Astrocyte (in vitro differentiated cells and primary cell): ENCODE results near the gene CLEC18C.

ENCODE experiments used
- CTCF ChIP-seq: IDR thresholded peaks from 2 replicates; pipeline ENCODE4 v1.5.1; 2011; ENCODE audit warnings: low read depth, mild to moderate bottlenecking, inconsistent platforms, low read length, moderate library complexity; ENCODE audit not compliant: insufficient read depth
- EZH2 ChIP-seq: IDR thresholded peaks from 2 replicates; pipeline ENCODE4 v1.6.1; 2012; ENCODE audit warnings: mild to moderate bottlenecking, low read length, inconsistent platforms; ENCODE audit not compliant: insufficient read depth

GRCh38 chr16:70161350-70161749, 12.2 kb upstream of the CLEC18C start:
- TF ChIP-seq CTCF: no peak
- no peak for TF ChIP-seq EZH2
